WTC11 (cell line): ENCODE data around the gene WNK2. TPM values are rescaled to one million over a fixed set of nuclear protein-coding genes. Genes with fewer than 3 reads are reported as not detected.

ENCODE experiments used
- ATAC-seq: fragments of 200-7000 bp; cut with Tn5 transposase; 2 replicates; pipeline ENCODE4 v1.10.0; 2021; ENCODE audit warnings: mild to moderate bottlenecking, moderate library complexity
- CTCF ChIA-PET: fragments of 300-600 bp; sonication (Branson Sonifier 250); formaldehyde crosslinking; loops from one replicate; lab custom pipeline; 2021; ENCODE audit warnings: antibody characterized with exemption; lab: Charles Lee
- POLR2A ChIA-PET: fragments of 350-600 bp; sonication (Branson Sonifier 250); formaldehyde crosslinking; loops from one replicate; lab custom pipeline; 2021; ENCODE audit warnings: antibody characterized with exemption; lab: Charles Lee
- DNase-seq: peaks from one replicate; pipeline ENCODE4 v3.0.0; 2021; ENCODE audit warnings: low spot score
- H3K27ac Mint-ChIP-seq: 2 replicates; pipeline ENCODE4 v1.8.0; 2021; ENCODE audit warnings: mixed read lengths
- H3K27me3 Mint-ChIP-seq: 2 replicates; pipeline ENCODE4 v1.8.0; 2021; ENCODE audit warnings: low read depth, mild to moderate bottlenecking, moderate library complexity, mixed read lengths
- H3K36me3 Mint-ChIP-seq: 2 replicates; pipeline ENCODE4 v1.8.0; 2021; ENCODE audit warnings: mixed read lengths
- H3K4me1 Mint-ChIP-seq: 2 replicates; pipeline ENCODE4 v1.8.0; 2022; ENCODE audit warnings: mixed read lengths
- H3K4me3 Mint-ChIP-seq: 2 replicates; pipeline ENCODE4 v1.8.0; 2021; ENCODE audit warnings: mild to moderate bottlenecking, moderate library complexity, mixed read lengths
- H3K9me3 Mint-ChIP-seq: 2 replicates; pipeline ENCODE4 v1.8.0; 2021; ENCODE audit warnings: mixed read lengths
- CBFB ChIP-seq: sonication (generic); formaldehyde crosslinking; IDR thresholded peaks from 2 replicates; pipeline ENCODE4 v1.8.1; 2022; ENCODE audit warnings: mild to moderate bottlenecking, low read depth, missing genetic modification reagents
- ESRRA ChIP-seq: sonication (generic); formaldehyde crosslinking; IDR thresholded peaks from 2 replicates; pipeline ENCODE4 v1.8.1; 2022; ENCODE audit warnings: mild to moderate bottlenecking, missing genetic modification reagents, borderline replicate concordance
- KAT7 ChIP-seq: sonication (generic); formaldehyde crosslinking; IDR thresholded peaks from 2 replicates; pipeline ENCODE4 v1.8.1; 2023; ENCODE audit warnings: missing genetic modification reagents, mild to moderate bottlenecking, borderline replicate concordance
- MLX ChIP-seq: sonication (generic); formaldehyde crosslinking; IDR thresholded peaks from 2 replicates; pipeline ENCODE4 v1.8.1; 2023; ENCODE audit warnings: mild to moderate bottlenecking, missing genetic modification reagents, moderate library complexity
- NFYB ChIP-seq: sonication (generic); formaldehyde crosslinking; conservative IDR thresholded peaks from 2 replicates; pipeline ENCODE4 v1.8.0; 2022; ENCODE audit warnings: low read depth, missing genetic modification reagents
- PRDM15 ChIP-seq: sonication (generic); formaldehyde crosslinking; IDR thresholded peaks from 2 replicates; pipeline ENCODE4 v1.8.0; 2022; ENCODE audit warnings: missing genetic modification reagents
- SP1 ChIP-seq: sonication (generic); formaldehyde crosslinking; conservative IDR thresholded peaks from 2 replicates; pipeline ENCODE4 v1.8.1; 2022; ENCODE audit warnings: missing genetic modification reagents
- TEAD4 ChIP-seq: sonication (generic); formaldehyde crosslinking; IDR thresholded peaks from 2 replicates; pipeline ENCODE4 v1.8.0; 2022; ENCODE audit warnings: mild to moderate bottlenecking, missing genetic modification reagents
- TP53 ChIP-seq: sonication (generic); formaldehyde crosslinking; IDR thresholded peaks from 2 replicates; pipeline ENCODE4 v1.8.1; 2023; ENCODE audit warnings: mild to moderate bottlenecking, missing genetic modification reagents
- USF1 ChIP-seq: sonication (generic); formaldehyde crosslinking; IDR thresholded peaks from 2 replicates; pipeline ENCODE4 v1.8.0; 2022; ENCODE audit warnings: mild to moderate bottlenecking, missing genetic modification reagents
- ZBTB43 ChIP-seq: sonication (generic); formaldehyde crosslinking; IDR thresholded peaks from 2 replicates; pipeline ENCODE4 v1.8.1; 2023; ENCODE audit warnings: mild to moderate bottlenecking, missing genetic modification reagents
- ZNF138 ChIP-seq: sonication (generic); formaldehyde crosslinking; conservative IDR thresholded peaks from 2 replicates; pipeline ENCODE4 v1.8.1; 2022; ENCODE audit warnings: mild to moderate bottlenecking, moderate library complexity, missing genetic modification reagents
- ZNF396 ChIP-seq: fragments of 250-450 bp; sonication (Bioruptor Pico); IDR thresholded peaks from 2 replicates; pipeline ENCODE4 v1.8.0; 2021; ENCODE audit warnings: mild to moderate bottlenecking, moderate library complexity, borderline replicate concordance
- ZNF416 ChIP-seq: fragments of 250-450 bp; sonication (Bioruptor Pico); IDR thresholded peaks from 2 replicates; pipeline ENCODE4 v1.9.0; 2021; ENCODE audit warnings: mild to moderate bottlenecking, inconsistent platforms
- total RNA-seq: library from RNA; stranded (reverse); gene quantifications from 3 replicates; pipeline ENCODE4 v1.2.3, GENCODE V29; 2021
- TF ChIP-seq, protein P1 (sequence below): sonication (generic); formaldehyde crosslinking; IDR thresholded peaks from 2 replicates; pipeline ENCODE4 v1.8.1; 2022; ENCODE audit warnings: mild to moderate bottlenecking, moderate library complexity, missing genetic modification reagents
- TF ChIP-seq, protein P2 (sequence below): fragments of 200-600 bp; IDR thresholded peaks from 2 replicates; pipeline ENCODE4 v1.8.0; 2022; ENCODE audit warnings: antibody characterized with exemption
- TF ChIP-seq, protein P3 (sequence below): fragments of 250-450 bp; sonication (Bioruptor Pico); IDR thresholded peaks from 2 replicates; pipeline ENCODE4 v1.8.0; 2021; ENCODE audit warnings: mild to moderate bottlenecking
- TF ChIP-seq, protein P4 (sequence below): fragments of 250-450 bp; sonication (Bioruptor Pico); conservative IDR thresholded peaks from 2 replicates; pipeline ENCODE4 v1.9.0; 2021; ENCODE audit warnings: mild to moderate bottlenecking

WNK2 gene
- total RNA-seq, 1 experiment from 2014 or later = 120 TPM

DNA sequence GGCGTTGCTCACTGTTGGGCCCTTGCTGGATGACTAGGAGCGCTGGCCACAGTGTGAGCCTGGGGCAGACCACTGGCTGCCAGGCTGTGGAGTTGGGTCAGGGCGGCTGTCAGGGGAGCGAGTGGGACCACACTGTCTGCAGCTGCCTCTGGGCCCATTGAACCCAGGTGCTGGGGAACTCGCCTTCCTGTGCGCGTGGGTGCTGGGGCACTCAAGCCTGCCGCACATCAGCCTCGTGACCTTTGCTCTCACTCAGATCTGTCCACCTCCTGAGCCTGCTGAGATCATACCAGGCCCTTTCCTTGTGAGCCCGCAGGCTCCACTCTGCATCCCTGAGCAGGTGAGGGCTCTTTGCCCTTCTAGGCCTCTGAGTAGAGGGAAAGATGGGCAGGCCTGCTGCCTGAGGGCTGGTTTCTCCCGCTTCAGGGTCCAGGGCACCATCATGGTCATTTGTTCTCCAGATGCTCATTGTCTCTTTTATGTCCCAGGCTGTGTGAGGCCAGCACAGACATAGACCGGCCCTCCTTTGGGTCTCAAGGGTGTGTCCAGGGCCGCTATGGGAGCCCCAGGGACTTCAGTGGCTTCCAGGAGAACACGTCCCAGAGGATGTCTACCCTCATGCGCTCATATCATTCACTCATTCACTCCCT lies 26.5 kb downstream of the WNK2 start (continued):
- TF ChIP-seq USF1 (CRISPR knock-in tag) (no peak), CBFB (CRISPR knock-in tag) (no peak), TP53 (CRISPR knock-in tag) (no peak)
- TF ChIP-seq, protein P1, sequence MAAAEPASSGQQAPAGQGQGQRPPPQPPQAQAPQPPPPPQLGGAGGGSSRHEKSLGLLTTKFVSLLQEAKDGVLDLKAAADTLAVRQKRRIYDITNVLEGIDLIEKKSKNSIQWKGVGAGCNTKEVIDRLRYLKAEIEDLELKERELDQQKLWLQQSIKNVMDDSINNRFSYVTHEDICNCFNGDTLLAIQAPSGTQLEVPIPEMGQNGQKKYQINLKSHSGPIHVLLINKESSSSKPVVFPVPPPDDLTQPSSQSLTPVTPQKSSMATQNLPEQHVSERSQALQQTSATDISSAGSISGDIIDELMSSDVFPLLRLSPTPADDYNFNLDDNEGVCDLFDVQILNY (CRISPR knock-in tag) = no peak
- TF ChIP-seq, protein P2, sequence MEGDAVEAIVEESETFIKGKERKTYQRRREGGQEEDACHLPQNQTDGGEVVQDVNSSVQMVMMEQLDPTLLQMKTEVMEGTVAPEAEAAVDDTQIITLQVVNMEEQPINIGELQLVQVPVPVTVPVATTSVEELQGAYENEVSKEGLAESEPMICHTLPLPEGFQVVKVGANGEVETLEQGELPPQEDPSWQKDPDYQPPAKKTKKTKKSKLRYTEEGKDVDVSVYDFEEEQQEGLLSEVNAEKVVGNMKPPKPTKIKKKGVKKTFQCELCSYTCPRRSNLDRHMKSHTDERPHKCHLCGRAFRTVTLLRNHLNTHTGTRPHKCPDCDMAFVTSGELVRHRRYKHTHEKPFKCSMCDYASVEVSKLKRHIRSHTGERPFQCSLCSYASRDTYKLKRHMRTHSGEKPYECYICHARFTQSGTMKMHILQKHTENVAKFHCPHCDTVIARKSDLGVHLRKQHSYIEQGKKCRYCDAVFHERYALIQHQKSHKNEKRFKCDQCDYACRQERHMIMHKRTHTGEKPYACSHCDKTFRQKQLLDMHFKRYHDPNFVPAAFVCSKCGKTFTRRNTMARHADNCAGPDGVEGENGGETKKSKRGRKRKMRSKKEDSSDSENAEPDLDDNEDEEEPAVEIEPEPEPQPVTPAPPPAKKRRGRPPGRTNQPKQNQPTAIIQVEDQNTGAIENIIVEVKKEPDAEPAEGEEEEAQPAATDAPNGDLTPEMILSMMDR = no peak
- TF ChIP-seq, all 79 proteins: peak for 0

- no peak for TF ChIP-seq SP1 (CRISPR knock-in tag)
- no peak for TF ChIP-seq KAT7 (CRISPR knock-in tag)
- TF ChIP-seq, protein P3, sequence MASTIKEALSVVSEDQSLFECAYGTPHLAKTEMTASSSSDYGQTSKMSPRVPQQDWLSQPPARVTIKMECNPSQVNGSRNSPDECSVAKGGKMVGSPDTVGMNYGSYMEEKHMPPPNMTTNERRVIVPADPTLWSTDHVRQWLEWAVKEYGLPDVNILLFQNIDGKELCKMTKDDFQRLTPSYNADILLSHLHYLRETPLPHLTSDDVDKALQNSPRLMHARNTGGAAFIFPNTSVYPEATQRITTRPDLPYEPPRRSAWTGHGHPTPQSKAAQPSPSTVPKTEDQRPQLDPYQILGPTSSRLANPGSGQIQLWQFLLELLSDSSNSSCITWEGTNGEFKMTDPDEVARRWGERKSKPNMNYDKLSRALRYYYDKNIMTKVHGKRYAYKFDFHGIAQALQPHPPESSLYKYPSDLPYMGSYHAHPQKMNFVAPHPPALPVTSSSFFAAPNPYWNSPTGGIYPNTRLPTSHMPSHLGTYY (CRISPR knock-in tag) = no peak
- no peak for TF ChIP-seq ESRRA (CRISPR knock-in tag)
- no peak for TF ChIP-seq MLX (CRISPR knock-in tag)
- no peak for TF ChIP-seq ZBTB43 (CRISPR knock-in tag)
- TF ChIP-seq ZNF138 = no peak
- TF ChIP-seq ZNF416 = no peak
- no peak for TF ChIP-seq NFYB (CRISPR knock-in tag)
- TF ChIP-seq, protein P4, sequence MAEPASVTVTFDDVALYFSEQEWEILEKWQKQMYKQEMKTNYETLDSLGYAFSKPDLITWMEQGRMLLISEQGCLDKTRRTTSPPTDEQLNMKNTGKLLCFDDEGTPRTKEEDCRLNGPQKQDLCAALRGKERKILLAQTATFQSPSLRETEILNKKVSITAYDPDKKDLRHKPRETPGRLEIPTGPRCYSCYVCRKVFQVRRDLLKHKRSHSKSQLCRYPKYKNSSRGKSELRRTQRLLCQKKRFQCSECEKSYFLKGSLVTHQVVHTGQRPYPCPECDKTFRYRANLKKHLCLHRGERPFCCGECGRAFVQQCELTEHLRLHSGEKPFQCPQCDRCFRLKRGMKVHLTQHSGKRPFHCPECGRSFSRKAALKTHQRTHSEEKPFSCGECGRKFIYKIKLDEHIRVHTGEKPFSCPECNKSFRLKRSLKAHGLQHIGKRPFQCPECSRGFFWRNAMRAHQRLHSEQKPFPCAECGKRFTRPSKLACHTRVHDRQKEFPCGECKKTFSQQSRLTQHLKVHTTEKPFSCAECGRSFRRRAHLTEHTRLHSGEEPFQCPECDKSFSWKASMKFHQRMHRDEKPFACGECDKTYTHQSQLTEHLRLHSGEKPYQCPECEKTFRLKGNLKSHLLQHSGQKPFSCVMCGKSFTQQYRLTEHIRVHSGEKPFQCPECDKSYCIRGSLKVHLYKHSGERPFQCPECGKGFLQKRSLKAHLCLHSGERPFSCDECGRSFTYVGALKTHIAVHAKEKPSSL = no peak
- TF ChIP-seq PRDM15 = no peak
- TF ChIP-seq ZNF396 = no peak
- no peak for TF ChIP-seq USF1 (CRISPR knock-in tag)
- TF ChIP-seq TEAD4 (CRISPR knock-in tag) = no peak
- ATAC-seq = no peak
- Mint-ChIP-seq H3K36me3 (peaks cover 14% of the 10 kb centered on the region), H3K27me3 (no peaks in the 10 kb centered on the region), H3K4me3 (no peak overlapping the region), H3K4me1 (no peaks in the 10 kb centered on the region), H3K9me3 (peaks cover 16% of the 10 kb centered on the region), H3K27ac (no peak overlapping the region)
- no peak for DNase-seq
- CTCF ChIA-PET = no interaction called here
- POLR2A ChIA-PET = no interaction called here
Measured at GRCh38 chr9:93210974-93211653, 27.2 kb downstream of the WNK2 start.
